GM19023 (cell line): ENCODE results near the gene NR2C2AP.
"Not testable (repeated sequence)": the region's sequence is repeated elsewhere in the genome, so short reads cannot be mapped to it uniquely, and the experiment has no call there.

Source experiments
- ATAC-seq: cut with Tn5 transposase; IDR thresholded peaks from one replicate; pipeline ENCODE4 v1.9.1; 2021; ENCODE audit warnings: mild to moderate bottlenecking, moderate library complexity; ENCODE audit not compliant: unreplicated experiment

The NR2C2AP gene

DNA sequence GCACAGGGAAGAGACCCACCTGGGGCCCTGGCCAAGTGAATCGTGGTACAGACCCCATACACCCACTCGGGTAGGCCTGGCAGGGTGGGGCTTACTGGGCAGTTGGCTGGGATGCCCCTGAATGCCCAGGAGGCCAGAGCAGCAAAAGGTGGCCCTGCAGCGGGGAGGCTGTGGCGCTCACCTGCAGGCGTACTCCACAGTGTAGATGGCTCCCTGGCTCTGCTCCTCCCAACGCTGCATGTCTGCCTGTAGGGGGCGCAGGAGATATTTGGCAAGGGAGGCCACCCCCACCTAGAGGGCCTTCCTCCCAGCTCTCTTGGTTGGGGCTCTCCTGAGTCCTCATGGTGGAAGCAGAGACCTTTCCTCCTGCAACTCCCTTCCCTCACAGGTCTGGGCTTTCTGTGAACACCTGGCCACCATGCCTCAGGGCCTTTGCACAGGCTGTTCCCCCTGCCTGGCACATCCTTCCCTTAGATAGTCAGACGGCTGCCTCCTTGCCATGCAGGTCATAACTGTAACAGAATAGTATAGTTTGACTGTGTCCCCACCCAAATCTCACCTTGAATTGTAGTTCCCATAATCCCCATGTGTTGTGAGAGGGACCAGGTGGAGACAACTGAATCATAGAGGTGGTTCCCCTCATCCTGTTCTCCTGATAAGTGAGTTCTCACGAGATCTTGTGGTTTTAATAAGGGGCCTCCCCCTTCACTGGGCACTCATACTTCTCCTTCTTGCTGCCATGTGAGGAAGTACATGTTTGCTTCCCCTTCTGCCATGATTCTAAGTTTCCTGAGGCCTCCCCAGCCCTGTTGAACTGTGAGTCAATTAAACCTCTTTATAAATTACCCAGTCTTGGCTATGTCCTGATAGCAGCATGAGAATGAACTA, 17.1 kb downstream of the NR2C2AP start:
- no peak for ATAC-seq

DNA sequence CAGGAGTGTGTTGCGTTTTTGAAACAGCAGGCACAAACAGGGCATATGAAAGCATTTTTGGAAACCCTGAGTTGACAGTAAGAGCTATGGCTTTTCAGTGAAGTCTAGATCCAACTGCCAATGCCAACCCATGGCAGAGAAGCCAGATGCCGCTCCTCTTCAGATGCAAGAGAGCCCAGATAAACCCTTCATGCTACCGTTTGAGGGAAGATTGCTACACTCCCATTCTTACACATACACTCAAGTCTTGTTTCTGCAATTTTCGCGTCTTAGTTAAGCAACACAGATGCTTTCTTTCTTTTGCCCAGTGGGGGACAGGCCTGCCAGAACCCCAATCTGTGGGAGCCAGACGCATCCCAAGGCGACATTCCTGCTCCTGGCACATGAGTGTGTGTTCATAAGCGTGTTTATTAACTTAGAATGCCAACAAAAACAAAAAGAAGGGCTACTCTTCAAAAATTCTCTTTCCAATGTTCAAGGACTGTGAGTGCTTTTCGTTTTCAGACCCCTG, 21.7 kb downstream of the NR2C2AP start:
- ATAC-seq = no peak

DNA sequence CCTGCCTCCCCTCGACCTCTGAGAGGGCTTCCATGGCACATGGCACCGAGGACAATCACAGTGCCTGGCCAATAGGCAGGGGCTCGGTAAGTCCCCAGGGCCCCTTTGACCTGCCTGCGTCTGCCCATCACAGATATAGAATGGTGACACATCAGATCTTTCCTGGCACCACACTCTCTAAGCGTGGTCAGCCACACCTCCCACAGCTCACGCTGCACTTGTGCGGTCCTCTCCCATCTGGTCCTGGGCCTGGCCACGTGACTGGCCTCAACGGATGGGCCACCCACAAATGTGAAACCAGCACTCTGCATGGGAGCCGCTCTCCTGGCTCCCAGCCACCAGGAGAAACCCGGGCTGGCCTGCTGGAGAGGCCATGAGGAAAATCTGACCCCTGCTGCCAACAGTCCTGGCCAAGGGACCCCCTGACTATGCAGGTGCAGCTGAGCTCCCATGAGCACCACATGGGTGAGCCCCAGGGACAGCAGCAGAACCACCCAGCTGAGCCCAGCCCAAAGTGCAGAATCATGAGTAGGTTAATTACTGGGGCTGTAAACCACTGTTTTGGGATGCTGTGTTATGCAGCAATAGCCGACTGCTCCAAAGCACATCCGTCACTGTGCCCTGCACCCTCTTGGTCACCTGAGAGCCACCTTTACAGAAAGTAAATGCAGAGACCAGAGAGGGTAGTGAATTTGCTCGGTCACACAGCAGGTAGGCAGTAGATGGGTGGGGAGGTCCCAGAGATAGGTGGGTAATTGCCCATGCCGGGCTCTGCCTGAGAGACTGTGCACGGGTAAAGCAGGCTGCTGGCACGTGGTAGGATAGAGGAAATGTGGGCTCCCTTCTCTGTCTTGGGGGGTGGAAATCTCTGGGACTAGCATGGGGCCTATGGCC, 23.4 kb downstream of the NR2C2AP start:
- ATAC-seq = no peak

DNA sequence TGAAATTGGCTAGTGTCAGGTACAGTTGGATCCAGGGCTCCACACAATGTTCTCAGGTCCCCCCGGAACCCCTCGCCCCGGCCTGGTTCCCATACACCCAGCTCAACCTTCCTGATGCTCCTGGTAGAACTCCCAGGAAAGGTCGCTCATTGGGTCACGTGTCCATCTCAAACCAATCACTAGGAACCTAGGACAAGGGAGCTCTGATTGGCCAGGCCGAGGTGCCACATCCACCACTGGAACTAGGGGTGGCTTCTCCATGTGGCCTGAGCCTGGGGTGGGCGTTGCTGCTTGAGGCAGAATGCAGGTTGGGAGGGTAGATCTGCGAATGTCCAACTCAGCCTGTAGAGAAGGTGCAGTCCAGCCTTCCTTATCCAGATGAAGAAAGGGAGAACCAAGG, 26.3 kb downstream of the NR2C2AP start:
- ATAC-seq = no peak

DNA sequence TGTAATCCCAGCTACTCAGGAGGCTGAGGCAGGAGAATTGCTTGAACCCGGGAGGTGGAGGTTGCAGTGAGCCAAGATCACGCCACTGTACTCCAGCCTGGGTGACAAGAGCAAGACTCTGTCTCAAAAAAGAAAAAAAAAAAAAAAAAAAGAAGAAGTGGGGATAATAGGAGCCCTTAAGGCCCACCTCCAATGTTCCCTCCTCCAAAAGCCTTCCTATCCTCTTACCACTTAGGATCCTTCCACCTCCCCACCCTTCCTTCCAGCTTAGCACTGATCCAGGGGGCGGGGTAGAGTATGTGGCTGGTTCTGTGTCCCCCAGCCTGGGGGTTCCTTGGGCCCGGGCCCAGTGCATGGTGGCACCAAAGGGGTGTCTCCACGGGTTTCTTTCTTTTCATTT, 30.0 kb downstream of the NR2C2AP start:
- not testable (repeated sequence) for ATAC-seq

DNA sequence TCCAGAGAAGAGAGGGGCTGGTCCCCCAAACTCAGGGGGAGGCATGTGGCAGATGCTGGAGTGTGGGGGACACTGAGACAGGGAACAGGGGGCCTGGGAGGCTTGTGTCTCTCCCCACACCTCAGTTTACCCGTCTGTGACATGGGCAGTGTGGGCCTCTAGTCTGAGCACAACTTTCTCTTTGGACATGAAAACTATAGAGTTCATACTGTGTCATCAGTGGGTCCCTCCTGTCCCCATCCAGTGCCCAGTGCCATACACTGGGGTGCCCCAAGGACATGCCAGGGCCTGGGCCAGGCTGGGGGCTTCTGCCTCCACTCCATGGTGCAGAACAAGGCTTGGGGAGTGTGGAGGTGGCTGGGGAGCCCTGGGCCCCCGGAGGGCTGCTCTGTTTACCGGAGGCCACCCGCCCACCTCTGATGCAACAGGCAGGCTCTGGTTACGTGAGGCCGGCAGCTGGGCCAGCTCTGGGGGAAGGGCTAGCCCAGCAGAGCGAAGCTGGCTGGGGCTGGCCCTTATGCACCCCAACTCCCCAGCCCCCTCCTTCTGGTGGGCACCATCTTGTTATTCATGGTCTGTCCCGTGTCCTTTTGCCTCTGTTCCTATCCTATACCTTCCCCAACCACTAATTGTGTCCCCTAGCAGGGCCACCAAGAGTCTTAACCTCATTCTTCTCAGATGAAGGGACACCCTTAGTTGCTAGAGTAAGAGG, 31.2 kb downstream of the NR2C2AP start:
- no peak for ATAC-seq

DNA sequence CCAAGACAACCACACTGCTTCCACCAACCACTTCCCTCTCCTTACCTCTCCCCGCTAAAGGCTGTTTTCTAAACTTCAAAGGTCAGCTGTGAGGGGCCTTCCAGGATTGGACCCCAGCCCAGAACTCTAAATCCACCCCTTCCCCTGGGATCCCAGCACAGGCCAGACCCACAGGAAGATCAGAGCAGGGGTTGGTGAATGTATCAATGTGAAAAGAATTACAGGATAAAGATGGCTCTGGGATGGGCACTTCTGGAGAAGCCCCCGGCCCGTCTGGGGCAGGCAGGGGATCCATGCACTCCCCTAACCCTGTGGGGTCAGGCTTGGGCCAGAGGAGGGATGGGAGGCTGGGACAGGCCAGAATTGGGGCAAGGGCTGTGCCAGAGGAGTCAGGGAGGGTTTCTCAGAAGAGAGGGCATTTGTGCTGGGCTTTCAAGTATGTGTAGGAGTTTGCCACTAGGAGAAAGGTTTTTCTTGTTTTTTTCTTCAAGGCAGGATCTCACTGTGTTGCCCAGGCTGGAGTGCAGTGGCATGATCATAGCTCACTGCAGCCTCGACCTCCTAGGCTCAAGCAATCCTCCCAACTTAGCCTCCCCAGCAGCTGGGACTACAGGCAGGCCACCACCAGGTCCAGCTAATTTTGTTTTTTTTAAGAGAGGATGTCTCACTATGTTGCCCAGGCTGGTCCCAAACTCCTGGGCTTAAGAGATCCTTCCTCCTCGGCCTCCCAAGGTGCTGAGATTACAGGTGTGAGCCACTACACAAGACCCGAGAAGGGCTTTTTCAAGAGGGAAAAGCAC, 32.1 kb downstream of the NR2C2AP start:
- ATAC-seq = no peak

DNA sequence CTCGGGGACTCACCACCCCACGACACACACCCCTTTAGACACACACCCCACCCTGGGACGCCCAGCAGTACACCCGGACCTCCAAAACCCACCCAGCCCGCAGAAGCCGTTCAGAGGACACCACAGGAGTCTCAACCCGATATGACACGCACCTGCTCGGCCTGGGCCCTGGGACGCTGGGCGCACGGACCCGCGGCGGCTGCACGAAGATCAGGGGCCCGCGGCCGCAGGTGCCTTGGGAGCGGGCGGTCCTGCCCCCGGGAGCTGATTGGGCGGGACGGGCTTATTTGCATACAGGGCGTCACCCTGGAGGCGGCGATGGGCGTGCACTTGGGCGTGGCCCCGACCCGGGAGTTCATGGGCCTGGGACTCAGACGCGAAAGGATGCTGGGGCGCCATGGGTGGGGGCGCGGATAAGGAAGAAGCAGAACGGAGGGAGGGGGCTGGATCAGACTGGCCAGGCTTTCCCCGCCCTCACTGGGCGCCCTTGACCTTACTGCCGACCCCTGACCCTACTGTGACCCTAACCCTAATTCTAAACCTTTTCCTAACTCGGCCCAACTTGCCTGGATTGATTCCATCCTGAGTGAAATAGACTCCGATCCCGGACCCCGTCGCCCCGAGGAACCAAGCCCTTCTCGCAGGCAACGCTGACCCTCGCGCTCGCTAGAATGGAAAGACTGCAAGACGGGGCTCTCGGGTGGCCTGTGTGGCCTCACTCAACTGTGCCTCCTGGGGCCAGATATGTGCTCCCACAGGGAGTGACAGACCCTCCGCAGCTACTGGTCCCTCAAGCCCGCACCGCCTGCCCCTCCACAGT, 33.0 kb downstream of the NR2C2AP start, which contains the start of gene MEF2B:
TSS of gene MEF2B (minus strand) at position 211 of the 820 bp plus-strand sequence. CDS start 19,528 bp downstream, outside the sequence.
- peak; percentile 89 for ATAC-seq

DNA sequence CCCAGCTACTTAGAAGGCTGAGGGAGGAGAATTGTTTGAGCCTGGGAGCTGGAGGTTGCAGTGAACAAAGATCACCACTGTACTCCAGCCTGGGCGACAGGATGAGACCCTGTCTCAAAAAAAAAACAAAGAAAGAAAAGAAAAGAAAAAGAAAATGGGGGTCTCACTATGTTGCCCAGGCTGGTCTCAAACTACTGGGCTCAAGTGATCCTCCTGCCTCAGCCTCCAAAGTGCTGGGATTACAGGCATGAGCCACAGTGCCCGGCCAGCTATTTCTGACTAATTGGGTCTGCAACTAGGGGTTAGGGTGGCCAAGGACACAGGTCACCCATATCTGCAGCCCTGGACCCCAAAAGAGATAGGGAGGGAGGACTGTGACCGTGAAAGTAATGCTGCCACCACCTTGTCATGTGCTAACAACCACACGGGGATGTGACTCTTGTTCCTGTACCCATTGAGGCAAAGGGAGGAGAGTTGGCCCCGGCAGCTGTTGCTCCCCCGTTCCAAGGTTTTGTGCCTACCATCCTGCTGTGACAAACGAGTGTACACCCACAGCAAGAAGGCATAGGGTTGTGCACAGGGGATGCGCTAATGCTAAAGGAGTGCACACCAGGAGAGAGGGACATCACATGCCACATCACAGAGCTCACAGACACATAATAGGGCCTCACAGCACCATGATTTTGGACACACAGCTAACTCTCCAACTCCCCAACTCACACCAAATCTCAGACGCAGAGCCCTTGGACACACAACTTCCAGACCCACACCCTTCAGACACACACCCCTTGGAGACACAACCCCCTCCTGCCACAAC, 33.8 kb downstream of the NR2C2AP start:
- peak; percentile 5 for ATAC-seq

DNA sequence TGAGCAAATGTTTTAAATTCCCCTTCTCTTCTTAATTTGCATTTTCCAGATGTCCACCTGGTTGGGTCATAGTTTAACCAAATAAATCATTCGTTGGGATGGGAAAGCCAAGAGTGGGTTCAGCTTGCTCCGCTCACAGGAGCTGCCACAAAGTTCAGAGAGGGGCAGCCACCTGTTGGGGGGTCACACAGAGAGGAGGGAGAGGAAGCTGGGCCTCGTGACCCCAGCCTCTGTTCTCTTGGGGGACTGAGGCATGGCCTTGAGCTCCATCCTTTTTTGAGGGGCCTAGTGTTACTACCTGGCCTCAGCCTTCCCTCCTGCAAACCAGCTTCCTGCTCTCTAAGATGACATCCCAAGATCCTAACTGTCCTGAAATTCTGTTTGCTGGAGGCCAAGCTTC, 35.6 kb downstream of the NR2C2AP start:
- ATAC-seq = no peak

DNA sequence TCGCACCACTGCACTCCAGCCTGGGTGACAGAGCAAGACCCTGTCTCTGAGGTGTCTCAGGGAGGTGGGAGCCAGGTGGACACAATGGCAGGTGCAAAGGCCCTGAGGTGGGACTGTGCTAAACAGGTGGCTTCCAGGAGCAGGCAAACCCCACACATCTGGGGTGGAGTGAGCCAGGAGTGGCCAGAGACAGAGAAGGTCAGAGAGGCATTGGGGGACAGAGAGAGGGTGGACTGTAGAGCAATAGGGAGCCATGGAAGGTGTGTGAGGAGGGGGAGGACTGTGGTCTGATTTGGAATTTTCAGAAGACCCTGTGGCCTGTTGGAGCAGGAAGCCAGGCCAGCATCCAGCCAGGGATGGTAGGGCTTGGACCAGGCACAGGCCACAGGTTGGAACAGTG, 37.8 kb downstream of the NR2C2AP start:
- no peak for ATAC-seq

DNA sequence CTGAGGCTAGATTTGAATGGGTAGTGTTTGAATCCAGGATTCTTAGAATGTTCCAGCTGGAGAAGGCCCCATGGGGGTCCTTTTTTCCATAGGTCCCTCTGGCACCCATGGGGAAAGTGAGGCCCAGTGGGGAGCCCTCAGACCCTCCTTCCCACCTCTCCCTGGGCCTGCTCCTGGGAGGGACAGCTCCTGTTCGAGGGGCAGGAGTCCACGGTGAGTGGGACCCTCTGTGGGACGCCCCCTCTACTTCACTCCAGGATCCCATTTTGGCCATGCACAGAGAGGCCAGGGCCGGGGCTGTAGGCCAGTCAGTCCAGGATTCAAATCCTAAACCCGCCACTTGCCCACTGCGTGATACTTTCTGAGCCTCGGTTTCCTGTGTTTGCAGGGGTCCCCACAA, 40.7 kb downstream of the NR2C2AP start:
- no peak for ATAC-seq

DNA sequence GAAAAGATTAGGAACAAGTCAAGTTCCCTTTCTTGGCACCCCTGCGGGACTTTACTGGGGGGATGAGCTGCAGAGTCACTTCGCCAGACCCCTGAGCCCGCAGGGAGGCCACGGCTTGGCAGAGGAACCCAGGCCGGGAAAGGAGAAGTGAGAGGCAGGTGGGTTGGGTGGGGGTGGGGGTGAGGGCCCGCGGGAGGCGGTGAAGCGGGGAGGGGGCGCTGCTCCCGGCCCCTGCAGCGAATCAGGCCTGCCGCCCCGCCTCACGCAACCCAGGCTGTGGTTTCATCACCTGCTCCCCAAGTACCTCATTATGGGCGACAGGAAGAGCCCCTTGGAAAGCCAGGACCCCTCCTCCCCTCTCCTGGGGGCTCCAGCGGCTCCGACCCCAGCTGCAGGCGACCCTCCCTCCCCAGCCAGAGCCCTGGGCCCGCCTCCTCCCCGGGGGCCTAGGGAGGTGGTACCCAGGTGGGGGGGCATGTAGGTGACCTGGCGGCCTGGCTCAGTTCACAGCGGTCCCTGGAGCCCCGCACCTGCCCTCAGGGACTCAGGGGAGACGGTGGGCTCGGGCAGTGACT, 42.7 kb downstream of the NR2C2AP start:
- no peak for ATAC-seq

DNA sequence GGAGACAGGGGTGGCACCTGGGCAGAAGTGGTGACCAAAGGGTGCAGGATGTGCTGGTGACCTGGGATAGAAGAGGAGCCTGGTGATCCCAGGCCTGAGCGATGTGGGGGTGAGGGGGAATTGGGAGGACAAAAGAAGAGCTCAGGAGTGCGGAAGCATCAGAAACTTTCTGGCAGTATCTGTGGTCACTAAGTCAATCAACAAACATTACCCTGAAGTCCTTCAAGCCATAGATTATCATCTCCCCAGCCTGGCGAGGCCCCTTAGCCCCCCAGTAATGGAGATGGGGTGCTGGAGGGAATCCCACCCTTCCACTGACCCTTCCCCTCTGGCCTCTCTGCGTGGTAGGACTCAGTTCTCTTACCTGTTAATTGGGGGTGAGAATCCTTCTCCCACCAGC, 43.7 kb downstream of the NR2C2AP start:
- no peak for ATAC-seq

DNA sequence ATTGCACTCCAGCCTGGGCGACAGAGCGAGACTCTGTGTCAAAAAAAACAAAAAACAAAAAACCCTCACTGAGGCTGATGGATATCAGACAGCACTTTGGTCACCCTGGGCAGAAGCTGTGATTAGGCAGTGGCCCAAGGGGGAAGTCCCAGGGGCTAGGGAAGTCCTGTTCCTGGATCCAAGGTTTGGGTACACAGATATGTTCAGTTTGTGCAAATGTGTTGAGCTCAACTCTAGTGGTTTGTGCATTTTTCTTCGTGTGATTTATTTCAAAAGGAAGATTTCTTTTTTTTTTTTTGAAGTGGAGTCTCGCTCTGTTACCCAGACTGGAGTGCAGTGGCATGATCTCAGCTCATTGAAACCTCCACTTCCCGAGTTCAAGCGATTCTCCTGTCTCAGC, 45.4 kb downstream of the NR2C2AP start:
- no peak for ATAC-seq

DNA sequence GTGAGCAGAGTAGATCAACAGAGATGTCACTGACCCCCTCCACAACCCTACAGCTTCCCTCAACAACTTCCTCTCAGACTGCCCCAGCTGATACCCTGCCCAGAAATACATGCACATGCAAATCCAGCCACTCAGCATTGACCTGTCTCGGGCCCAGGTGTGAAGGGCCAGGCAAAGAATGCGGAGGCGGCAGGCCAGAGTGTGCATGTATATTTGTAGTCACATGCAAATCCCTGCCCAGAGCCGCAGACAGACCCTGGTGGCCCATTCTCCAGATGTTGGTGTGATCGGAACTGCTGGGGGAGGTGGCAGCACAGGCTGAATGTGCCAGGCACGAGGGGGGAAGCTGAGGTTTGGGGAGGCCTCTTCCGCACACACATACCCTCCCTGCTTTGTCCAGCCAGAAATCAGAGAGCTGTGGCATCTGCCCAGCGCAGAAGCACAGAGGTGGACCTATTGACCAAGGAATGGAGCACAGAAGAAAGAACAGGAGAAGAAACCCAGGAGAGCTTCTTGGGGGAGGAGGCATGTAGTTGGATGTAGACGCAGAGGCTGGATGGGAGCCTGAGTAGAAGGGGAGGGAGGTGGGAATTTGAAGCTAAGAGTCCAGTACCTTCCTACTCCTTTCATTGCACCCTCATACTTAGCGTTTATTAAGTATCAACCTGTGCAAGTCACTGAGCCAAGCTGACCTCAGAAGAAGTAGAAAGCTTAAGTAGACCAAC, 47.6 kb downstream of the NR2C2AP start:
- ATAC-seq = peak; percentile 69

DNA sequence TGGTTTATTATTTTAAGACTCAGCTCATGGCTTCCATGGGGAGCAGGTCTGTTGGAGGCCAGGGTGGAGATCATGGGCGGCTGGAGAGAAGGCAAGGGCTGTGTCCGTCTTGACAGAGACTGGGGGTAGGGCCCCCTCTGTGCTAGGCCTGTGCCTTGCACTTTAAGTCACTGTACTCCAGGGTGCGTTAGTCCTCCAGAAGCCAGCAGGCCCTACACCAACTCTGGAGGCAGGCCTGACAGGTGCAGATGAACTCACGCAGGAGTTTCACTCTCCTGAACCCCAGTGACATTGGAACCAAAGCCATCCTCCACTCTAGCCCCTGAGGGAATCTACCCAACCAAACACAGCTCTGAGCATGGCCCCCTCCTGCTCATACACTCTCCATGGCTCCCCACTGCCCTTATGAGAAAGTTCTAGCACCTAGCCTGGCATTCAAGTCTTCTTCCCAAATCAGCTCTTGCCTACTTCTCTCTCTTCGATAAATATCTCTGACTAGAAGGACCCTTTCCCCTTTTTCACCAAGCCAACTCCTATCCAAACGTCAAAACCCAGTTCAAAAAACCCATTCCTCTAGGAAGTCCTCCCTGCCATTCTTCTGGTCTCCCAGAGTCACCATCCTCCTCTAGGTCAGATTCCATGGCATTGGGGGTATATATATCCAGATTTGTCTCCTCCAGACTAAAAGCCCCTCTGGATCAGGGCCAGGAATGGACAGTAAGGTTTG, 48.3 kb downstream of the NR2C2AP start:
- no peak for ATAC-seq
